AG04450 (cell line): ENCODE measurements around the gene GPRC5B. TPM values are rescaled to one million over a fixed set of nuclear protein-coding genes. Genes with fewer than 3 reads are reported as not detected.

Experiments
- CTCF ChIA-PET: fragments of 300-600, 350-600 bp; formaldehyde crosslinking; extraction: SDS; loops from one replicate; lab custom pipeline; 2022; ENCODE audit warnings: antibody characterized with exemption, inconsistent platforms; lab: Charles Lee
- POLR2A ChIA-PET: fragments of 350-600 bp; formaldehyde crosslinking; extraction: SDS; loops from one replicate; lab custom pipeline; 2021; ENCODE audit warnings: antibody characterized with exemption, inconsistent platforms; lab: Yijun Ruan, JAX
- DNase-seq: peaks from one replicate; pipeline ENCODE4 v3.0.0-alpha.2; 2011; ENCODE audit warnings: low read depth, low spot score
- H3K27ac ChIP-seq: one replicate; pipeline ENCODE4 v1.5.1; 2012; ENCODE audit warnings: low read depth, low read length, control low read depth
- H3K27me3 ChIP-seq: one replicate; pipeline ENCODE4 v1.6.0; 2012; ENCODE audit warnings: low read length; ENCODE audit not compliant: control insufficient read depth, insufficient read depth
- H3K4me3 ChIP-seq: 2 replicates; pipeline ENCODE4 v1.5.1; 2011; ENCODE audit warnings: mild to moderate bottlenecking, low read depth, low read length, control low read depth
- H3K9me3 ChIP-seq: 2 replicates; pipeline ENCODE4 v1.5.1; 2012; ENCODE audit warnings: low read length; ENCODE audit not compliant: control insufficient read depth, insufficient read depth
- CTCF ChIP-seq: IDR thresholded peaks from 2 replicates; pipeline ENCODE4 v1.5.1; 2011; ENCODE audit warnings: low read depth, low read length, control low read depth, inconsistent platforms
- polyA plus RNA-seq: library from polyadenylated mRNA; depleted of rRNA; stranded (reverse); fragments of >200 nt; gene quantifications from 2 replicates; pipeline ENCODE4 v1.2.3, GENCODE V29; 2011

GPRC5B gene
- polyA plus RNA-seq, 1 experiment, result 30.6 TPM

- Histone ChIP-seq H3K9me3 (no peaks in the 10 kb centered on the region), H3K27ac (no peak overlapping the region), H3K27me3 (no peaks in the 10 kb centered on the region), H3K4me3 (no peak overlapping the region)
- DNase-seq, result no peak
- ChIA-PET POLR2A (no interaction called here), CTCF (no interaction called here)
- TF ChIP-seq CTCF, result no peak
These were observed 54.6 kb downstream of the GPRC5B start for GRCh38 chr16:19829844-19830692.

DNA sequence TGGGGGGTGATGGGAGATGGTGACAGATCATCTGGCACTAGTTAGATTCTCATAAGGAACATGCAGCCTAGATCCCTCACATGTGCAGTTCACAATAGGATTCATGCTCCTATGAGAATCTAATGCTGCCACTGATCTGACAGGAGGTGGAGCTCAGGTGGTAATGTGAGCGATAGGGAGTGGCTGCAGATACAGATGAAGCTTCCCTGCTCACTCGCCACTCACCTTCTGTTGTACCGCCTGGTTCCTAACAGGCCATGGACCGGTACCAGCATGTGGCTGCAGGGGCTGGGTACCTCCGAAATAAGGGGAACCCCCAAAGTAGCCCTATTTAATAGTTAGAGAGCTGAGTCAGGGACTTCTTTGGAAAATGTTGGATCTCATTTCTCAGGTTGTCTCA, 60.4 kb downstream of the GPRC5B start:
- CTCF ChIA-PET, result no interaction called here
- Histone ChIP-seq H3K27ac (no peak overlapping the region), H3K4me3 (no peak overlapping the region), H3K27me3 (no peaks in the 10 kb centered on the region), H3K9me3 (no peaks in the 10 kb centered on the region)
- no peak for TF ChIP-seq CTCF
- DNase-seq, result no peak
- POLR2A ChIA-PET, result no interaction called here

DNA sequence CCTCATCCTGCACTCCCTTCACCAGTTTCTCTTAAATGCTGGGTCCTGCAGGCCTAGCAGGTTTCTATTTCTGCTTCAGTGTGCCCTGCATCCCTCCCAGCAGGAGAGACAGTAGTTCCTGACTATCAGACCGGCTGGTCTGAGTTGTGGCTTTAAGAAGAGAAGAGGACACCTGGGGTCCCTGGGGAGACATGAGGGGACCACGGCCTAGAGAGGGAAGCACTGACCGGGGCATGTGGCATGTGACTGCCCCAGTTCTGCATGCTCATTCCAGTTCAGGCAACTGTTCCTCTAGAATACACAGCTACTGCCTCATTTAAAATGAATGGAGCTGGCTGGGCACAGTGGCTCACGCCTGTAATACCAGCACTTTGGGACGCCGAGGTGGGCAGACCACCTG, 61.3 kb downstream of the GPRC5B start:
- DNase-seq, result no peak
- ChIA-PET POLR2A (no interaction called here), CTCF (no interaction called here)
- TF ChIP-seq CTCF, result no peak
- H3K9me3 ChIP-seq, result no peaks in the 10 kb centered on the region
- H3K4me3 ChIP-seq, result no peak overlapping the region
- no peak overlapping the region for H3K27ac ChIP-seq
- no peaks in the 10 kb centered on the region for H3K27me3 ChIP-seq

DNA sequence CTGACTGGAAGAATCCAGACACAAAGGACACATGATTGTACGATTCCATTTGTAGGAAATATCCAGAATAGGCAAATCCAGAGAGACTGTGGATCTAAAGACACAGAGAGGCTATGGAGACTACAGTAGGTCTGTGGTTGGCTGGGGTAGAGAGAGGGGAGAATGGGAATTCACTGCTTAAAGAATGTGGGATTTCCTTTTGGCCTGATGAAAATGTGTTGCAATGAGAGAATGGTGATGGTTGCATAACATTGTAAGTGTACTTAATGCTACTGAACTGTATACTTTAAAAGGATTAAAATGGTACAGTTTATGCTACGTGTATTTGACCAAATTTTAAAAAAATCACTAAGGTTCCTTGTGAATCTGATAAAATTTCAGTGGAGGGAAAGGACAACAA, 62.1 kb downstream of the GPRC5B start:
- no peak overlapping the region for H3K4me3 ChIP-seq
- ChIA-PET CTCF (interaction anchor here (0.5 kb wide), 1 partner anchor 204 kb away, joined by 6 read pairs; no protein-coding TSS in a partner anchor), POLR2A (interaction anchor here (0.7 kb wide), 1 partner anchor 105 kb away, joined by 4 read pairs; no protein-coding TSS in a partner anchor)
- no peaks in the 10 kb centered on the region for H3K9me3 ChIP-seq
- no peak for TF ChIP-seq CTCF
- H3K27me3 ChIP-seq, result no peaks in the 10 kb centered on the region
- H3K27ac ChIP-seq, result no peak overlapping the region
- peak; percentile 43 for DNase-seq

GRCh38 chr16:19817875-19818274, 66.8 kb downstream of the GPRC5B start:
- Histone ChIP-seq H3K4me3 (no peak overlapping the region), H3K9me3 (no peaks in the 10 kb centered on the region), H3K27ac (no peak overlapping the region), H3K27me3 (no peaks in the 10 kb centered on the region)
- TF ChIP-seq CTCF, result no peak
- no peak for DNase-seq
- POLR2A ChIA-PET, result no interaction called here
- CTCF ChIA-PET, result no interaction called here
